ENCODE data around the gene HOXB5.
A peak's percentile ranks its signal among the peaks of the same experiment; 100 is the strongest.

The HOXB5 gene

GRCh38 chr17:48548523-48549280 lies 44.9 kb downstream of the HOXB5 start:
- no peak for TF ChIP-seq CTCF (IDR thresholded peaks at IDR 0.05; ENCODE audit: low read depth, low read length, missing control alignments)
- H3K4me3 ChIP-seq (replicated peaks; ENCODE audit: low read depth, low read length) = no peak overlapping the region
- no peak for DNase-seq (ENCODE audit: extremely low read depth, low read depth)

- DNase-seq (ENCODE audit: extremely low read depth, low read depth) = no peak
- H3K4me3 ChIP-seq (replicated peaks; ENCODE audit: low read depth, low read length) = no peak overlapping the region
- TF ChIP-seq CTCF (IDR thresholded peaks at IDR 0.05; ENCODE audit: low read depth, low read length, missing control alignments) = no peak
Observed at GRCh38 chr17:48547808-48548522, 45.6 kb downstream of the HOXB5 start.

- DNase-seq (ENCODE audit: extremely low read depth, low read depth) = no peak
- TF ChIP-seq CTCF (IDR thresholded peaks at IDR 0.05; ENCODE audit: low read depth, low read length, missing control alignments) = no peak
- no peak overlapping the region for H3K4me3 ChIP-seq (replicated peaks; ENCODE audit: low read depth, low read length)
Observed at GRCh38 chr17:48546924-48547807, 46.4 kb downstream of the HOXB5 start.

GRCh38 chr17:48546137-48546923 lies 47.2 kb downstream of the HOXB5 start:
- no peak for TF ChIP-seq CTCF (IDR thresholded peaks at IDR 0.05; ENCODE audit: low read depth, low read length, missing control alignments)
- no peak overlapping the region for H3K4me3 ChIP-seq (replicated peaks; ENCODE audit: low read depth, low read length)
- DNase-seq (ENCODE audit: extremely low read depth, low read depth) = no peak

GRCh38 chr17:48545539-48545938 lies 48.0 kb downstream of the HOXB5 start:
- no peak for DNase-seq (ENCODE audit: extremely low read depth, low read depth)
- TF ChIP-seq CTCF (IDR thresholded peaks at IDR 0.05; ENCODE audit: low read depth, low read length, missing control alignments) = no peak
- H3K4me3 ChIP-seq (replicated peaks; ENCODE audit: low read depth, low read length) = no peak overlapping the region; the same call in 1 of the 2 replicates

GRCh38 chr17:48545022-48545375 lies 48.6 kb downstream of the HOXB5 start, which contains the start of gene HOXB2:
Gene HOXB2 (minus strand): TSS chr17:48545109. CDS start chr17:48544911, 198 bp downstream.
- DNase-seq (ENCODE audit: extremely low read depth, low read depth) = no peak

More at GRCh38 chr17:48545022-48545375, 48.6 kb downstream of the HOXB5 start, which contains the start of gene HOXB2:
- TF ChIP-seq CTCF (IDR thresholded peaks at IDR 0.05; ENCODE audit: low read depth, low read length, missing control alignments) = no peak
- H3K4me3 ChIP-seq (replicated peaks; ENCODE audit: low read depth, low read length) = peak within 1 kb of the TSS; percentile 69
